ENCODE data around the gene SCO2.

The SCO2 gene

GRCh38 chr22:50526834-50527801, 1.7 kb upstream of the SCO2 start:
- peaks cover 11% of the 10 kb centered on the region for H3K4me1 ChIP-seq (ENCODE audit: insufficient read depth, insufficient read length)
- no peaks in the 10 kb centered on the region for H3K27me3 ChIP-seq (ENCODE audit: insufficient read depth, insufficient read length)
- H3K36me3 ChIP-seq (ENCODE audit: insufficient read depth, insufficient read length, low read length), result peaks cover 26% of the 10 kb centered on the region
- peak overlapping the region; percentile 82 for H3K4me3 ChIP-seq (ENCODE audit: insufficient read length, low read depth)
- TF ChIP-seq ZNF274 (IDR thresholded peaks at IDR 0.05; ENCODE audit: low read depth, low read length), result no peak
- TF ChIP-seq YY1 (IDR thresholded peaks at IDR 0.05; ENCODE audit: insufficient read depth, insufficient read length), result no peak
- no peak for TF ChIP-seq SUZ12 (IDR thresholded peaks at IDR 0.05; ENCODE audit: extremely low read depth, insufficient read depth, insufficient read length)
- H3K9ac ChIP-seq (ENCODE audit: insufficient read length, low read depth), result peak overlapping the region; percentile 91
- H3K9me3 ChIP-seq (ENCODE audit: insufficient read depth, low read length), result no peaks in the 10 kb centered on the region
- DNase-seq (ENCODE audit: low read depth, low spot score), result no peak

DNA sequence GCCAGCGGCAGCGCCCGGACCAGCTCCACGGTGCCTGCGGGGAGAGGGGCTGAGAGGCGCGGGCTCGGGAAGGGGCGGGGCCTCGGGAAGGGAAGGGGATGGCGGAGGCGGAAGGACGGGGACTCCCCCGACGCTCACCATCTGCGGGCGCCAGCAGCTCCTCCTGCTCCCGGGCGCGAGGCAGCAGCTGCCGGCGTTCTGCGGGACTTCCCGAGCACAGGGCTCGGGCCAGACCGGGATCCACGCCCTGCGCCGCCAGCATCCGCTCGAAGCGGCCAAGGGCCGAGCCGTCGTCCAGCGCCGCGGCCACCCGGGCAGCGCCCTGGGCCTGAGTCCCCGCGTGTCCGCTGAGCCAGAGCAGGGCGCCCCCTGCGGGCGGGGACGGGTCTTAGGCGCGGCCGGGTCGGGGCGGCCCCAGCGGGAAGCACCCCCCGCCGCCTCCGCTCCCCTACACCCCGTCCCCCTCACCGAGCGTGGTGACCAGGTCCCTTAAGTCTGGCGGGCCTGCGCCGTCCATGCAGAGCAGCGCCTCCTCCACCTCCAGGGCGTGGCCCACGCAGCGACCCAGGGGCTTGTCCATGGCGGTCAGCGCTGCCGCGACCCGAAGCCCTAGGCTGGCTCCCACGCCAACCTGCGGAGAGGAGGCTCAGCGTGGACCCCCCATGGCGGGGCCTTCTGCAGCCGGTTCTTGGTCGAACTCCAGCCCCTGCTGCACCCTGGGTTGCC, 873 bp upstream of the SCO2 start:
- Histone ChIP-seq H3K36me3 (ENCODE audit: insufficient read depth, insufficient read length, low read length) (peaks cover 34% of the 10 kb centered on the region), H3K9ac (ENCODE audit: insufficient read length, low read depth) (peak overlapping the region; percentile 91), H3K4me3 (ENCODE audit: insufficient read length, low read depth) (peak overlapping the region; percentile 82), H3K27me3 (ENCODE audit: insufficient read depth, insufficient read length) (no peaks in the 10 kb centered on the region), H3K9me3 (ENCODE audit: insufficient read depth, low read length) (no peaks in the 10 kb centered on the region), H3K4me1 (ENCODE audit: insufficient read depth, insufficient read length) (peaks cover 11% of the 10 kb centered on the region)
- no peak for DNase-seq (ENCODE audit: low read depth, low spot score)
- TF ChIP-seq ZNF274 (IDR thresholded peaks at IDR 0.05; ENCODE audit: low read depth, low read length) (no peak), SUZ12 (IDR thresholded peaks at IDR 0.05; ENCODE audit: extremely low read depth, insufficient read depth, insufficient read length) (no peak), YY1 (IDR thresholded peaks at IDR 0.05; ENCODE audit: insufficient read depth, insufficient read length) (no peak)

GRCh38 chr22:50525858-50526107, 385 bp upstream of the SCO2 start:
- Histone ChIP-seq H3K9ac (ENCODE audit: insufficient read length, low read depth) (peak overlapping the region; percentile 91), H3K27me3 (ENCODE audit: insufficient read depth, insufficient read length) (no peaks in the 10 kb centered on the region)
- no peak for TF ChIP-seq SUZ12 (IDR thresholded peaks at IDR 0.05; ENCODE audit: extremely low read depth, insufficient read depth, insufficient read length)
- TF ChIP-seq ZNF274 (IDR thresholded peaks at IDR 0.05; ENCODE audit: low read depth, low read length), result no peak
- no peak for TF ChIP-seq YY1 (IDR thresholded peaks at IDR 0.05; ENCODE audit: insufficient read depth, insufficient read length)

DNA sequence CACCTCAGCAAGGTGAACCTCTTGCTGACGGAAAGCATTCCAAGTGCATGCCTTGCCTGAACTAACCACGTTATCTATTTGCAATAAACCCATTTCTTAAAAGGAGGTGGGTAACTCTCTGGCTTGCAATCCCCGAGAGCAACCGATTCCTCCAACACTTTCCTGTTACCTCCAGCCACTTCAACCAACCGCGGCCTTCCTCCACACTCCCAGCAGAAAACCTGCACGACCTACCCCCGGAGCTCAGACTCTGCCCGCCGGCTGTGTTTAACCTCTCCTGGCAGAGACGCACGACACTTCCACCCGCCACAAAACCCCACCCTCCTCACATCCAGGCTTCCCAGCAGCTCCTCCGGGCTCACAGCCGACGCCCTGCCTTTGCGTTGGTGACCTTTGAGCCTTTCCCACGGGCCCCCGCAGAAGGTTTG, 708 bp downstream of the SCO2 start:
- DNase-seq (ENCODE audit: low read depth, low spot score), result no peak
- TF ChIP-seq ZNF274 (IDR thresholded peaks at IDR 0.05; ENCODE audit: low read depth, low read length), result no peak
- TF ChIP-seq SUZ12 (IDR thresholded peaks at IDR 0.05; ENCODE audit: extremely low read depth, insufficient read depth, insufficient read length), result no peak
- no peak for TF ChIP-seq YY1 (IDR thresholded peaks at IDR 0.05; ENCODE audit: insufficient read depth, insufficient read length)

More at GRCh38 chr22:50525858-50526107, 385 bp upstream of the SCO2 start:
- H3K4me3 ChIP-seq (ENCODE audit: insufficient read length, low read depth), result peak overlapping the region; percentile 82
- no peaks in the 10 kb centered on the region for H3K9me3 ChIP-seq (ENCODE audit: insufficient read depth, low read length)
- peaks cover 11% of the 10 kb centered on the region for H3K4me1 ChIP-seq (ENCODE audit: insufficient read depth, insufficient read length)
- peaks cover 39% of the 10 kb centered on the region for H3K36me3 ChIP-seq (ENCODE audit: insufficient read depth, insufficient read length, low read length)
- DNase-seq (ENCODE audit: low read depth, low spot score), result no peak

DNA sequence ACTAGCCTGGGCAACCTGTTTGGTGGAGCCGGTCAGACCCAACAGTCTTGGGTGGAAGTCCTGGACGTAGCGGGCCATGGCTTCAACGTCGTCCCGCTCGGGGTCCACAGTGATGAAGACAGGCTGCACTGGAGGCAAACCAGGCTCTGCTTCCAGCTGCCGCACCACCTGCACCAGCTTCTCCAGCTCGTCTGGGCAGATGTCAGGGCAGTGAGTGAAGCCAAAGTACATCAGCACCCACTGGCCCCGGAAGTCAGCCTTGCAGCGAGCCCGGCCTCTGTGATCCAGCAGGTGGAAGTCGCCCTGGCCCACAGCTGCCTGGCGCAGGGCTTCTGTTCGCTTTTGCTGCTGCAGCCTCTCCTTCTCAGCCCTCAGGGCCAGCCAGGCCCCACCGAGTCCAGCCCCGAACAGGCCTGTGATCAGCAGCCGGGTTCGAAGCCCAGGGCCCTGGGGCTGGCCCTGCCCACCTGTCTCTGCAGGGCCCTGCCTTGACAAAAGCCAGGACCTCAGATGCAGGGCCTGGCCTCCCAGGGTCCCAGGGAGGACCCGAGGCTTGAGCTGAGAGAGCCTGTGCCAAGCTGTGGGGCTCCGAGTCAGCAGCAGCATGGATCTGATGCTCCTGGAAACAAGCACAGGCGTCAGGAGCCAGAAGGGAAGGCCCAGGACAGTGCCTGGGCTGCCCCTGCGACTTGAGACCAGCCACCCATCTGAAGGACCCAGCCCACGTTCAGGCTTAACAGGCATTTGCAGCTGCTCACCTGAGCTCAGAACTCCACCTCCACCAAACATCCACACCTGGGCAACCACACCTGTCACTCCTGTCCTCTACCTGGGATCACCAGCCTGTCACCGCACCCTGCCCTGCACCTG, 1.4 kb downstream of the SCO2 start:
- Histone ChIP-seq H3K4me3 (ENCODE audit: insufficient read length, low read depth) (peak overlapping the region; percentile 82), H3K36me3 (ENCODE audit: insufficient read depth, insufficient read length, low read length) (peaks cover 47% of the 10 kb centered on the region), H3K27me3 (ENCODE audit: insufficient read depth, insufficient read length) (no peaks in the 10 kb centered on the region), H3K9ac (ENCODE audit: insufficient read length, low read depth) (peak overlapping the region; percentile 91), H3K9me3 (ENCODE audit: insufficient read depth, low read length) (no peaks in the 10 kb centered on the region), H3K4me1 (ENCODE audit: insufficient read depth, insufficient read length) (peaks cover 11% of the 10 kb centered on the region)
- no peak for DNase-seq (ENCODE audit: low read depth, low spot score)
- TF ChIP-seq SUZ12 (IDR thresholded peaks at IDR 0.05; ENCODE audit: extremely low read depth, insufficient read depth, insufficient read length) (no peak), YY1 (IDR thresholded peaks at IDR 0.05; ENCODE audit: insufficient read depth, insufficient read length) (no peak), ZNF274 (IDR thresholded peaks at IDR 0.05; ENCODE audit: low read depth, low read length) (no peak)

More for the DNA sequence above, 708 bp downstream of the SCO2 start:
- peak overlapping the region; percentile 82 for H3K4me3 ChIP-seq (ENCODE audit: insufficient read length, low read depth)
- H3K27me3 ChIP-seq (ENCODE audit: insufficient read depth, insufficient read length), result no peaks in the 10 kb centered on the region
- H3K4me1 ChIP-seq (ENCODE audit: insufficient read depth, insufficient read length), result peaks cover 11% of the 10 kb centered on the region
- H3K9me3 ChIP-seq (ENCODE audit: insufficient read depth, low read length), result no peaks in the 10 kb centered on the region
- peaks cover 40% of the 10 kb centered on the region for H3K36me3 ChIP-seq (ENCODE audit: insufficient read depth, insufficient read length, low read length)
- H3K9ac ChIP-seq (ENCODE audit: insufficient read length, low read depth), result peak overlapping the region; percentile 91

DNA sequence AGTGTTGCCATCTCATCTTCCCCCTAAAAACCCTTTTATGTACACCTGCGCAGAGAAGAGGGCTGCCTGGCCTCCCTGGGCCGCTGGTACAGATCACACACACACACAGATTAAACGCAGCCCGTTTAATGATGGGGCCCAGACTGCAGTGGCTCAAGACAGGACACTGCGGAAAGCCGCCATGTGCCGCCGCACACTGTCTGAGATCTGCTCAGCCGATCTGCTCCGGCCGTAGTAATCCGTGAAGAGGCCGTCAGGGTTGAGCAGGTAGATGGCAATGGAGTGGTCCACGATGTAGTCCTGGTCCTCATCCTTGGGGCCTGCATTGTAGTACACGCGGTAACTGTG, 2.0 kb downstream of the SCO2 start:
- peaks cover 53% of the 10 kb centered on the region for H3K36me3 ChIP-seq (ENCODE audit: insufficient read depth, insufficient read length, low read length)
- peaks cover 11% of the 10 kb centered on the region for H3K4me1 ChIP-seq (ENCODE audit: insufficient read depth, insufficient read length)
- no peak overlapping the region for H3K9ac ChIP-seq (ENCODE audit: insufficient read length, low read depth)
- no peaks in the 10 kb centered on the region for H3K9me3 ChIP-seq (ENCODE audit: insufficient read depth, low read length)
- H3K4me3 ChIP-seq (ENCODE audit: insufficient read length, low read depth), result no peak overlapping the region
- no peaks in the 10 kb centered on the region for H3K27me3 ChIP-seq (ENCODE audit: insufficient read depth, insufficient read length)
- DNase-seq (ENCODE audit: low read depth, low spot score), result no peak
- TF ChIP-seq YY1 (IDR thresholded peaks at IDR 0.05; ENCODE audit: insufficient read depth, insufficient read length) (no peak), ZNF274 (IDR thresholded peaks at IDR 0.05; ENCODE audit: low read depth, low read length) (no peak), SUZ12 (IDR thresholded peaks at IDR 0.05; ENCODE audit: extremely low read depth, insufficient read depth, insufficient read length) (no peak)

All from NT2/D1 (cell line).